Vagina (tissue), 2 donors: Measurements from ENCODE around the gene RNF182. TPM values are rescaled to one million over a fixed set of nuclear protein-coding genes. Genes with fewer than 3 reads are reported as not detected.

Source experiments
- DNase-seq, 2 donors: peaks; one replicate each; pipeline ENCODE4 v3.0.0-alpha.2; 2017; ENCODE audit errors: extremely low spot score in 2 of 2
- H3K27ac ChIP-seq: fragments of 200-600 bp; sonication (generic); one replicate; pipeline ENCODE4 v1.5.1; 2019
- H3K27me3 ChIP-seq: fragments of 200-600 bp; sonication (generic); one replicate; pipeline ENCODE4 v1.5.1; 2019
- H3K36me3 ChIP-seq, 2 donors: fragments of 200-600 bp; sonication (generic); one replicate each; pipeline ENCODE4 v1.5.1; 2017 to 2019
- H3K4me1 ChIP-seq: fragments of 200-600 bp; sonication (generic); one replicate; pipeline ENCODE4 v1.5.1; 2019
- H3K4me3 ChIP-seq, 2 donors: fragments of 200-600 bp; sonication (generic); 1 replicate in 1 of 2; 2 replicates in 1 of 2; pipeline ENCODE4 v1.5.1; 2016 to 2019
- H3K9me3 ChIP-seq: fragments of 200-600 bp; sonication (generic); one replicate; pipeline ENCODE4 v1.5.1; 2019
- POLR2A ChIP-seq, 2 donors: fragments of 450-650 bp; IDR thresholded peaks; one replicate each; pipeline ENCODE4 v1.6.1; 2017; ENCODE audit warnings: antibody characterized with exemption in 2 of 2, mild to moderate bottlenecking in 2 of 2, moderate library complexity in 2 of 2
- POLR2AphosphoS5 ChIP-seq, 2 donors: sonication (generic); formaldehyde crosslinking; IDR thresholded peaks; one replicate each; pipeline ENCODE4 v1.9.0; 2017; ENCODE audit warnings: antibody characterized with exemption in 2 of 2, mild to moderate bottlenecking in 2 of 2, low read depth in 1 of 2; ENCODE audit not compliant: insufficient read depth in 1 of 2
- intact Hi-C: fragments of 100-400 bp; cut with DNase I; formaldehyde crosslinking; loops from one replicate; pipeline ENCODE4 v1.15.1; 2023
- total RNA-seq: library from RNA; depleted of rRNA; stranded (reverse); fragments of >200 nt; gene quantifications from one replicate; pipeline ENCODE4 v1.2.3, GENCODE V29; 2016
- TF ChIP-seq, protein P1 (sequence below), 3 experiments: fragments of 450-650 bp in 2 of 3; fragments of 200-600 bp in 1 of 3; sonication (generic) in 1 of 3; IDR thresholded peaks; one replicate each; pipeline ENCODE4 v1.5.1; 2017 to 2019; ENCODE audit warnings: antibody characterized with exemption in 3 of 3, mild to moderate bottlenecking in 2 of 3, moderate library complexity in 2 of 3

The RNF182 gene
- total RNA-seq, 1 donor from 2014 or later: 2.2 TPM

DNA sequence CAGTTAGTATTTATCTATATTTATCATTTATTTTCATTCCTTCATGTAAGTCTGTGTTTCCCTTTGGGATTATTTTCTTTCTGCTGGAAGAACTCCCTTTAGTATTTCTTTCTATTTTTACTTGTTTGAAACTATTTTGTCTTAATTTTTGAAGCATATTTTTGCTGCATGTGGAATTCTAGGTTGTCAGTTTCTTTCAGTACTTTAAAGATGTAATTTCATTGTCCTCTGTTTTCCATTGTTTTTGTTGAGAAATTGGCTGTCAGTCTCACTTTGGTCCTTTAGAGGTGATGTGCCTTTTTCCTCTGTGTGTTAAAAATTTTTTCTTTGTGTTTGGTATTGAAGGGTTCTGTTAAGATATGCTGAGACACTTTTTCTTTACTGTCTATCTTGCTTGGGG is 17.1 kb downstream of the RNF182 start:
- no peak for DNase-seq
- Histone ChIP-seq H3K27me3 (no peaks in the 10 kb centered on the region), H3K27ac (no peak overlapping the region), H3K36me3 (no peaks in the 10 kb centered on the region), H3K4me1 (no peaks in the 10 kb centered on the region), H3K9me3 (no peaks in the 10 kb centered on the region), H3K4me3 (no peak overlapping the region)
- TF ChIP-seq POLR2A (IDR thresholded peaks at IDR 0.05): no peak
- TF ChIP-seq POLR2AphosphoS5 (IDR thresholded peaks at IDR 0.05; ENCODE audit: insufficient read depth in 1 of 2, low read depth in 1 of 2): no peak
- intact Hi-C loops: no loop called here

DNA sequence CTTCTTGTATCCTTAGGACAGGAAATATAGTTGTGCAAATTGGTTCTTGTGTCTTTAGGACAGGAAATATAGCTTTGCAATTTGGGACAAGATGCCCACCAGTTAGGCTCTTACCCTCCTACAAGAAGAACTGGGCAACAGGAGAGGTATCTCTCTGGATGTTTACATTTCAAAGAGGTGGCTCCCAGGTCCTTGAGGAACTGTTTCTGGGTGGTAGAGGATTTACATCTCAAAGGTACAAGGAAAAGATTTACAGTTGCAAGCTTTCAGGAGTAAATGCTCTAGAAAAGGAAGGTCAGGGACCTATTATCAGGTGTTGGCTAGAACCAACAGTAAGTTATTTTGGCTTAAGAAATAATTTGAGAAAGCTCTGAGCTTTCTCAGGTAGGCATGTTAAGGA is 19.2 kb downstream of the RNF182 start:
- intact Hi-C loops: no loop called here

DNA sequence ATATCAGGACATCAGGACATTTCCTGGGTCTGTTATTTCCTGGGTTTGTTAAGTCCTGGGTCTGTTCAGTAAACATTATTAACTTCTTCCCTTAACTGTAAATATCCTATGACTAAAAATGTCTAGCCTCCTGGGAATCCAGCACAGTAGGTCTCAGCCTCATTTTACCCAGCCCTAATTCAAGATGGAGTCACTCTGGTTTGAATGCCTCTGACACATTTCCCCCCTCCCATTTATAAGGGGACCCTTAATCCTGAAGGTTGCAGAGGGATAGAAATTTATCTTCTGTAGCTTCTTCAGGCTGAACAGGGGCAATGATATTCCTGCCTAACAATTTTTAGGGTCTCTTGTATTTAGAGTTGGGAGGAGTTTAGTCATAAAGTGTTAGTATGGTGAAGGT is 21.8 kb downstream of the RNF182 start:
- H3K4me3 ChIP-seq: no peak overlapping the region
- TF ChIP-seq, protein P1, sequence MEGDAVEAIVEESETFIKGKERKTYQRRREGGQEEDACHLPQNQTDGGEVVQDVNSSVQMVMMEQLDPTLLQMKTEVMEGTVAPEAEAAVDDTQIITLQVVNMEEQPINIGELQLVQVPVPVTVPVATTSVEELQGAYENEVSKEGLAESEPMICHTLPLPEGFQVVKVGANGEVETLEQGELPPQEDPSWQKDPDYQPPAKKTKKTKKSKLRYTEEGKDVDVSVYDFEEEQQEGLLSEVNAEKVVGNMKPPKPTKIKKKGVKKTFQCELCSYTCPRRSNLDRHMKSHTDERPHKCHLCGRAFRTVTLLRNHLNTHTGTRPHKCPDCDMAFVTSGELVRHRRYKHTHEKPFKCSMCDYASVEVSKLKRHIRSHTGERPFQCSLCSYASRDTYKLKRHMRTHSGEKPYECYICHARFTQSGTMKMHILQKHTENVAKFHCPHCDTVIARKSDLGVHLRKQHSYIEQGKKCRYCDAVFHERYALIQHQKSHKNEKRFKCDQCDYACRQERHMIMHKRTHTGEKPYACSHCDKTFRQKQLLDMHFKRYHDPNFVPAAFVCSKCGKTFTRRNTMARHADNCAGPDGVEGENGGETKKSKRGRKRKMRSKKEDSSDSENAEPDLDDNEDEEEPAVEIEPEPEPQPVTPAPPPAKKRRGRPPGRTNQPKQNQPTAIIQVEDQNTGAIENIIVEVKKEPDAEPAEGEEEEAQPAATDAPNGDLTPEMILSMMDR (IDR thresholded peaks at IDR 0.05): no peak
- TF ChIP-seq POLR2AphosphoS5 (IDR thresholded peaks at IDR 0.05; ENCODE audit: insufficient read depth in 1 of 2, low read depth in 1 of 2) (no peak), POLR2A (IDR thresholded peaks at IDR 0.05) (no peak)
- H3K27ac ChIP-seq: no peak overlapping the region
- DNase-seq: no peak
- H3K4me1 ChIP-seq: no peaks in the 10 kb centered on the region
- no peaks in the 10 kb centered on the region for H3K36me3 ChIP-seq
- intact Hi-C loops: no loop called here
- no peaks in the 10 kb centered on the region for H3K9me3 ChIP-seq
- H3K27me3 ChIP-seq: no peaks in the 10 kb centered on the region

More for the DNA sequence above, 19.2 kb downstream of the RNF182 start:
- Histone ChIP-seq H3K9me3 (no peaks in the 10 kb centered on the region), H3K27me3 (no peaks in the 10 kb centered on the region), H3K36me3 (no peaks in the 10 kb centered on the region), H3K4me3 (no peak overlapping the region), H3K27ac (no peak overlapping the region), H3K4me1 (no peaks in the 10 kb centered on the region)
- no peak for DNase-seq
- TF ChIP-seq POLR2A (IDR thresholded peaks at IDR 0.05) (no peak), POLR2AphosphoS5 (IDR thresholded peaks at IDR 0.05; ENCODE audit: insufficient read depth in 1 of 2, low read depth in 1 of 2) (no peak)
- TF ChIP-seq, protein P1 (IDR thresholded peaks at IDR 0.05): no peak

DNA sequence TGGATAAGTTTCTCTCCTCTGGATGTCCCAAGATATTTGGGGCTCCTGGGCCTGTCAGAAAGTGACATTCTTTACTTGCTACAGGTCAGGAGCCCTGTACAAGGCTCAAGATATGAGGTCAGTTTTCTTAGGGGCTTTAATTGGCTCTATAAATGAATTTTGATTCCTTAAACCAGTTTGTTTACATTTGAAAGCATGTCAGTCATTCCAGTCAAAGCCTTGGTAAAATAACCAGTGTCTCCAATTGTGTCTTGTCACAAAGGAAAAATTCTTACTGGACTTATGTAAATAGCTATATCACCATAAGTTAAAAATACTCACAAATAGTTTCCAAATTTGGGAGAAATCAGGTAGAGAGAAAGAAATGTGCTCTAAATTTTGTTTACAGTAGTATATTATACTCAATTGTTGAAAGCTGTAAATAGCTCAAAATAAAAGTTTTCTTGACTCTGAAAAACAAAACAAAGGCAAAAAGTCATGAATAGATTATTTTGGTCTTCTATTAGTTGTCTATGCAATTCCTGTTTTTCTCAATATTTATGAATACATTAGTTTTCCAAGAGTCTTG is 22.9 kb downstream of the RNF182 start:
- Histone ChIP-seq H3K27me3 (no peaks in the 10 kb centered on the region), H3K36me3 (no peaks in the 10 kb centered on the region), H3K4me1 (no peaks in the 10 kb centered on the region), H3K9me3 (no peaks in the 10 kb centered on the region), H3K4me3 (no peak overlapping the region), H3K27ac (no peak overlapping the region)
- intact Hi-C loops: no loop called here
- DNase-seq: no peak
- TF ChIP-seq, protein P1 (IDR thresholded peaks at IDR 0.05): no peak
- no peak for TF ChIP-seq POLR2AphosphoS5 (IDR thresholded peaks at IDR 0.05; ENCODE audit: insufficient read depth in 1 of 2, low read depth in 1 of 2)
- TF ChIP-seq POLR2A (IDR thresholded peaks at IDR 0.05): no peak

DNA sequence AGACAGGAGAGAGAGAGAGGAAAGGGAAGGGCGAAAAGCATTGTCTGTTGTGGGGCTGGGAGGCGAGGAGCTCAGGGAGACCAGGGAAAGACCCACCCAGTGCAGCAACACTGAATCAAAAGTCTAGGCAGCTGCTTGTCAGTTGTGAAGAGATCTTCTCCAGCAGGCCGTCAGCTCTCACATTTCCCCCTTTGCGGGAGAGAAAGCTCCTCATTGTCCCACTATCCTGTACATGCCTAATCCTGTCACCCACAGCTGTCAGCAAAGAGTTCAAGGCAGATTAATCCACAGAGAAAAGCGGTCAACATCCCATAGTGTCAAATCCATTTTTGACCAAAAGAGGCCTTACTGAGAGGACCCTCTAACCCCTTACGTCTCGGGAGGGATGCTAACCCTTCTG is 27.3 kb downstream of the RNF182 start:
- Histone ChIP-seq H3K36me3 (no peaks in the 10 kb centered on the region), H3K4me1 (no peaks in the 10 kb centered on the region), H3K4me3 (no peak overlapping the region), H3K27me3 (no peaks in the 10 kb centered on the region), H3K9me3 (no peaks in the 10 kb centered on the region), H3K27ac (no peak overlapping the region)
- TF ChIP-seq POLR2AphosphoS5 (IDR thresholded peaks at IDR 0.05; ENCODE audit: insufficient read depth in 1 of 2, low read depth in 1 of 2) (no peak), POLR2A (IDR thresholded peaks at IDR 0.05) (no peak)
- TF ChIP-seq, protein P1 (IDR thresholded peaks at IDR 0.05): no peak
- intact Hi-C loops: no loop called here
- no peak for DNase-seq
